GF-D8 (cell line): ENCODE data around the gene SLC9A3.

Experiments used
- DNase-seq: peaks from one replicate; lab custom pipeline; 2025; lab: John Stamatoyannopoulos, UW

SLC9A3 gene

DNA sequence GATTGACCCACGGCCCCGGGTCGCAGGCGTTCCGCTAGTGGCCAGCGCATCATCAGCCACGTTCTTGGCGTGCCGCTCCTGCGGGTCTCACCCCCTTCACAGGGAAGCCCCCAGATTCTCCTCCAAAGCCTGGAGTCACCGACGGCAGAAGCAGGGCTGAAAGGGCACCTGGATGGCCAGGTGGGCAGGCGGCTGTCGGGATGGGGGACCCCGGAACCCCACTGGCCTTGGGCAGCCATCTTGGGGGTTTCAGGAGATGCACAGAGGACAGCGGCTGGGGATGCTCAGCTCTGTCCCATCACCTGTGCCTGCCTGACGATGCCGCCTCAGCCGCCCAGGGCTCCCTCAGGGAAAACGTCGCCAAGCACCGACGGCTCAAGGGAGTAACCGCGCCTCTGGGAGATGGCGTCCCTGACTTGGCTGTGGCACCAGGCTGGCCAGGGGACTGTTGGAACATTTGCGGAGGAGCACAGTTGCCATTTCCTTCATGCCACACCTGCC is 14.1 kb upstream of the SLC9A3 start:
- no peak for DNase-seq

DNA sequence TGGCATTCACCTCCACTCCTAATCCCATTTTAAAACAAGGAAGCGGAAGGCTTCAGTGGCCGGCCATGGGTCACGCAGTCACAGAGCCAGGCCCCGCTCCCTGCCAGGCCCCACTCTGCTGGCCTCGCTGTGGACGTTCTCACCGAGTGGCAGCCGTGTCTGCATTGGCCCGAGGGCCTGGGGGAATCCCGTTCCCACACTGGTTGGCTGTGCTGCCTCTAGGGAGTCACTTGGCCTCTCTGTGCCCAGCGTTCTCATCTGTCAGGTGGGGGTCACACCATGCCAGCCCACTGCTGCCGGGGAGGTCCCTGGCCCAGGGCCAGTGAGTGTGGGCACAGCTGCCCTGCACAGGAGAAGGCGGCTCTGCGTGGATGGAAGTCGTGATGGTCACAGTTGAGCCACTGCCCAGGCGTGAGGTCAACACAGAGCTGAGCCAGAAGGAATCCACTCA is 13.4 kb upstream of the SLC9A3 start:
- DNase-seq: no peak

DNA sequence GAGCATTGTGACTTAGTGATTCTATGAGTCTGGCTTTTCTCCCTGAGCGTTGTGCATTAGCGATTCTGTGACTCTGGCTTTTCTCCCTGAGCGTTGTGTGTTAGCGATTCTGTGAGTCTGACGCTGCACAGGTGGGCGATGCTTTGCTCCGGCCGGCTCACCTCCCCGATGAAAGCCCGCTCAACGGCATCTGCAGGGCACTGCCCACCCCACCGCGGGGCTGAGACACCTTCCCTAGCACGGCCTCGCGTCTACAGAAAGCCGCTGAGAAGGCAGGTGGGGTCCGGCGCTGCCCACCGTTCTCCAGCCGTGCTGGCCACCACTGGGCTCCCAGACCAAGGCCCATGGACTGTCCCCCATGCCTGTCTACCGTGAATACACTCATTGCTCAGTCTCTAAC is 12.8 kb upstream of the SLC9A3 start:
- DNase-seq: no peak

DNA sequence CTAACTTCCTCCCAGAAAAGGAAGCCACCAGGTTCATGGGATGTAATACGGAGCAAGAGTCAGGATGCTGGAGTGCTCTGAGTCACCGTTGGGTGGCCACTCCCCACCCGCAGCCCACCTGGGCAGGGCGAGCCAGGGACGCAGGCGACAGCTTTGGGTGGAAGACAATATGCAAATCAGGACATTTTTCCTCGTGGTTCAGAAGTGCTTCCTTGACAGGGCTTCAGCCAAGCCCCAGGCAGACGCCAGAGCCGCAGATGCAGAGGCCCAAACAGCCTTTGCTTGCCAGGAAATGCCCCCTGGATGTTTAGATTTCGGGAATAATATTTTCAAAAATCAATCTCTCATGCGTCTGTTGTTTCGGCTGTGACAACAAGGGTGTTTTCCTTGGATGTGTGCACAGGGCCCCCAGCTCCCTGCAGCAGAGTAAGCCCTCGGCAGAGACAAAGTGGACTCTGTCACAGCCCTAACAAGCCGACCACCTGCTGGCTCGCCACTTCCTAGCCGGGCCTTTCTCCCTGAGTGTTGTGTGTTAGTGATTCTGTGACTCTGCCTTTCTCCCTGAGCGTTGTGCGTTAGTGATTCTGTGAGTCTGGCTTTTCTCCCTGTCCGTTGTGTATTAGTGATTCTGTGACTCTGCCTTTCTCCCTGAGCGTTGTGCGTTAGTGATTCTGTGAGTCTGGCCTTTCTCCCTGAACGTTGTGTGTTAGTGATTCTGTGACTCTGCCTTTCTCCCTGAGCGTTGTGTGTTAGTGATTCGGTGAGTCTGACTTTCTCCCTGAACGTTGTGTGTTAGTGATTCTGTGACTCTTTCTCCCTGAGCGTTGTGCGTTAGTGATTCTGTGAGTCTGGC is 11.8 kb upstream of the SLC9A3 start:
- no peak for DNase-seq

DNA sequence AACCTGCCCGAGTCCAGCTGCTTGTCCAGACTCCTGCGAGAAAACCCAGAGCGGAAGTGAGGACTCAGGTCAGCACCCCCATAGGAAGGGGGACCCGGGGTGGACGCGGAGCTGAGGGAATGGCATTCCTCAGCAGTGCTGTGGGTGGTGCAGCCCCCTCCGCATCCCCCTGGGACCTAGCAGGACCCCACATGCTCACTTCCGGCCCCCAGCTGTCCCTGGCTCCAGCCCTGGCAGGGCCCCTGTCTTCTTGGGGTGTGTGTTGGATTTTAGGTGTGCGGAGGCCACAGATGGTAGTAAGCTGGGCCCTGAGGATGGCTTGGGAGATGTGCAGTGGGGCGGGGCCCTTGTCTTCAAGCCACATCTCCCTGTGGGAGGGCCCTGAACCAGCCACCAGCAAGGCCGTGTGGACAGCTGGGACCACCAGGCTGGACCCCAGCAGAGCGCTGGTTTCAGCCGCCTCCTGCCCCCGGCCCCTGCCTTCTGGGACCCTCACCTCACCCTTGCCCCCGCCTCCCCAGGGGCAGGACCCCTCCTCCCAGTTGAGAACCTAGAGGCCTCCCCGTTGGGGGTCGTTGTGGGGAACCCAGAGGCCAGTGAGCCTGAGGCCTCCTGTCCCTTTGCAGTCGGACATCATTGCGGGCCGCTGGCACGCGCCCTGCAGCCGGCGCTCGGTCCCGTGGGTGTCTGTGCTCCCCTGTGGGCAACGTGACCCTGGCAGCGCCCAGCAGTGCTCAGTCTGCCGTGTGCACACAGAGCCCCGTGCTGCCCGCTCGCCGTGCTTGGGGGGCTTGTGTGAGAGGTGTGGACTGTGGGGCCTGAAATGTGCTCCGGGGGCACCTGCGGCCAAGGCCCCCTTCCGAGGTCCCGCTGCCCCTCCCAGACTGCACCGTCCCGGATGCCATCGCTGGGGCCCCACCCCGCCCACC is 10.8 kb upstream of the SLC9A3 start:
- no peak for DNase-seq

DNA sequence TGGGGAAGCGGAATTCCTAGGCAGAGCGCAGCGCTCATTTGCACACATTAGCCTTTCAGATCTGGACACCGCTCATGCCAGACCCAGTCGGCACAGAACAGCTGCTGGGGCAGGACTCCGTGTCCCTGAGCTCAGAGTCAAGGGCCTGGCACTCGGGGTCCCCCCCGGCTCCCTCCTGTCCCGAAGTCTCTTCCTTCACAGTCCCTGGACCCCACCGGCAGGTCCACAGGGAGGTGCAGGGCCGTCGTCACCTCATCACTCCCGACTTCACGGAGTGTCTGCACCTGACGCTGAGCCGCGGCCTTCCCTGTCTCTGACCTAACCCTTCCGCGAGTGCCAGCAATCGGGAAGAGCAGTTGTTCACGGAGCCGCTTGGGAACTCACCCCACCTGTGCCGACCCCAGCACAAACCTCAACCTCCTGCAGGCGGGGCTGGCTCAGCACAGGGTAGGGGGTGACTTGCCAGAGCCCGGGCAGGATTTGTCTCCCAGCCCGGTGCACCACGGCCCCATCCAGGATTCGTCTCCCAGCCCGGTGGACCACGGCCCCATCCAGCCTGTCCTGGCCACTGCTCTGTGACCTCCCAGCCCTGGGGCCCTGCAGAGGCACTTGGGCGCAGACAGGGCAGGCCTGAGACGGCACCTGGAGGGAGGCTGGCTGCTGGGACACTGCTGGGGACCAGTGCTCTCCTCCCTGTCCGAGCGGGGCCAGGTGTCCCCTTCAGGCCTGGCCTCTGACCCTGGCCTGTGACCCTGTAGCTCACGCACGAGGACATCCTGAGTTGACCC is 9.9 kb upstream of the SLC9A3 start:
- DNase-seq: no peak

DNA sequence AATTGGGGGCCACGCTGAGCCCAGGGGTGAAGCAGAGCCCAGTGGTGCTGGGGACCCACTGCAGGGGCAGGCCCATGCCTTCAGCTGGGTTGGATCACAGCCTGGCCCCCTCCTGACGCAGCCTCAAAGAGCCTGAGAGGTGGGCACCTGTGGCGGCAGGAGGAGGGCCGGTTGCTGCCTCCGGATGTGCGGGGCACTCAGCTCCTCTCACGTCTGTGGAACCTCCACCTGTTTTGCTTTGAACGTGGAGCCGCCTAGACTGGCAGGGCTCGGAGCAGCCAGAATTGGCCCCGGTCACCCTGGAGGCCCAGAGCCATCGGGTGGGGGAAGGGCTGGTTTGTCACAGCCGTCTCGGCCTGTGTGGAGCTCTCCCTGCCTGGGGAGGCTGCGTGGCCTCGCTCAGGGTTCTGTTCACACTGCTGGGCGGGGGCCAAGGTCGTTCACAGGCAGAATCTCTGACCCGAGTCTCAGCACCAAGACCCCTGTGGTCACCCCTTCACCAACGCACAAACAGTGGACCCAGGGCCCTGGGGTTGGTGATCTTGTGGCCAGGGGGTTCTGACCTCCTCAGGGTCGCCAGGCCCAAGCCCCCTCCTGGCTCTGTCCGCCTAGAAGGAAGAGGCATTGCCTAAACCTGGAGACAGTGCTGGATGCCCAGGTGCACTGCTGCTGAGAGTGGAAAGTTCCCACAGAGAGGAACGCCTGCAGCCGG is 9.2 kb upstream of the SLC9A3 start:
- no peak for DNase-seq

DNA sequence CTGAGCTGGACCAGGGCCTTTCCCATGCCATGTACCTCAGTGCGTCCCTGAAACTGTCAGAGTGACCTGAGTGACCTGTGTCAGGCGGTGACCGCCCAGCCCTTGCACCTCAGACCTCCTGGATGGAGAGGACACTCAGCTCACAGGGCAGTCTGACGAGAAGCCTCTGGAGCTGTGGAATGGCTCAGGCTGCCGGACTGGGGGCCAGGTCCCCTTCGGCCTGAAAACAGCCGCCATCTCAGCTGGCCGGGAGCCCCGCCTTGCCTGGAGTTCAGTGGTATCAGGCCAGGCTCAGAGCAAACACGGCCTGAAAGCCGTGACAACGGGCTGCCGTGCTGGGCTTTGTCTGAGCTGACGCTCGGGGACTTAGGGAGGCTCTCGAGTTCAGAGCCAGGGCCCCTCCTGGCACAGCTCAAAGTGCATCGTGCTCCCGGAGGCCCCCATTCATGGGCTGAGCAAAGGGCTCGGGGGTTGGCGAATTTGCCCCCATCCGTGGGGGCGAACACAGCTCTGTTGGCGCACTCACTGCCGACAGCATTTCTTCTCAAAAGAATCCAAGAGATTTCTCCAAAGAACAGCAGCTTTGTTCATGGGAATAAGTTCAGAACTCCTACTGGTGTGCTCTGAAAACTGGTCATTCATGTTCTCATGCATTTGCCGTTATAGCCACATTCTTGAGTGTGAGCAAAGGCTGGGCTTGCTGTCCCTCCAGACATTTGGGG is 8.4 kb upstream of the SLC9A3 start:
- DNase-seq: no peak

DNA sequence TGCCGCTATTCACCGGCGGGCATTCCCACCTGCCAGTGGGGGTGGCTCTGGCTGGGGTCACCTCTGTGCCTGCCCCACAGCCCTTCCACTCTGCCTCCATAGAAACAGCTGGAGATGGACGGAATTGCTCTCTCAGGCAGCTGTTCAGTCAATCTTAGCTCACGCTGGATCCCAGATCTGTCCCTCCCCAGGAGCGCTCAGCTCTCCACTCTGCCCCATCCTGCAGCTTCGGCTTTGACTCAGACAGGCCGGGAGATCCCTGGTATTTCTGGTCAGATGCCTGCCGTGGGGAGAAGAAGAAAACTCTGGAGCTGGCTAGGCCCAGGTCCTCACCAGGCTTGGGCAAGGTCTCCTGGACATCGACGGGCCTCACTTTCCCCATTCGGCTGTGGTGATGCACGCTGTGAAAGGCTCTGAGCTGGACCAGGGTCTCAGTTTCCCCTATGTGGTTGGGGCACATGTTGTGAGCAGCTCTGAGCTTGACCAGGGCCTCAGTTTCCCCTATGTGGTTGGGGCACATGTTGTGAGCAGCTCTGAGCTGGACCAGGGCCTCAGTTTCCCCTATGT is 7.6 kb upstream of the SLC9A3 start:
- DNase-seq: no peak

DNA sequence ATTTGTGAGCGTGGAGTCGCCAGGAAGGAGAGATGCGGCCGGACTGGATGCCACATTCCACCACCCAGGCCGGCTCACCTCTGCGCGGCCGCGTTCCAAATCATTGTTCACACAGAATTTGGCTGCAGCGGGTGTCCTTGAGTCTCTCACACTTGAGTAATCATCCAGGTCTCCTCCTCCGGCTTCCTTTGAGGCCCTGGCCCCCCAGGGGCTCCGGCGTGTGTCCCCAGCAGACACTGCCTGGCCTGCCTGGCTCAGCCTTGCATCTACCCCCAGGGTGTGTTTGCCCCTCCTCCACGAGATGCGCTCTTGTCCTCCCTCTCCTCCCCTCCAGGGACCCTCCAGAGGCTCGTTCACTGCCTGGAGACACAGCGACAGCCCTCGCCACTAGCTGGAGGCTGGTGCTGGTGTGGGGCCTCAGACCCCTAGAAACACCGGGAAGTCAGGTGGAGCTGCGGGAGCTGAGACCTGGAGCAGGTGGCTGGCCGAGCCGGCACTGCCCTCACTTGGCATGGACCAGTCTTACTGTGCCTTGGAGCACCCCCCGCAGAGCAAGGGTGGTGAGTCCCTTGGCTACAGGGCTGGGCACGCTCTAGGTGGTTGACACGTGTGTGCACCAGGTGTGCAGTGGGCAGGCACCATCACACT is 7.0 kb upstream of the SLC9A3 start:
- DNase-seq: no peak

DNA sequence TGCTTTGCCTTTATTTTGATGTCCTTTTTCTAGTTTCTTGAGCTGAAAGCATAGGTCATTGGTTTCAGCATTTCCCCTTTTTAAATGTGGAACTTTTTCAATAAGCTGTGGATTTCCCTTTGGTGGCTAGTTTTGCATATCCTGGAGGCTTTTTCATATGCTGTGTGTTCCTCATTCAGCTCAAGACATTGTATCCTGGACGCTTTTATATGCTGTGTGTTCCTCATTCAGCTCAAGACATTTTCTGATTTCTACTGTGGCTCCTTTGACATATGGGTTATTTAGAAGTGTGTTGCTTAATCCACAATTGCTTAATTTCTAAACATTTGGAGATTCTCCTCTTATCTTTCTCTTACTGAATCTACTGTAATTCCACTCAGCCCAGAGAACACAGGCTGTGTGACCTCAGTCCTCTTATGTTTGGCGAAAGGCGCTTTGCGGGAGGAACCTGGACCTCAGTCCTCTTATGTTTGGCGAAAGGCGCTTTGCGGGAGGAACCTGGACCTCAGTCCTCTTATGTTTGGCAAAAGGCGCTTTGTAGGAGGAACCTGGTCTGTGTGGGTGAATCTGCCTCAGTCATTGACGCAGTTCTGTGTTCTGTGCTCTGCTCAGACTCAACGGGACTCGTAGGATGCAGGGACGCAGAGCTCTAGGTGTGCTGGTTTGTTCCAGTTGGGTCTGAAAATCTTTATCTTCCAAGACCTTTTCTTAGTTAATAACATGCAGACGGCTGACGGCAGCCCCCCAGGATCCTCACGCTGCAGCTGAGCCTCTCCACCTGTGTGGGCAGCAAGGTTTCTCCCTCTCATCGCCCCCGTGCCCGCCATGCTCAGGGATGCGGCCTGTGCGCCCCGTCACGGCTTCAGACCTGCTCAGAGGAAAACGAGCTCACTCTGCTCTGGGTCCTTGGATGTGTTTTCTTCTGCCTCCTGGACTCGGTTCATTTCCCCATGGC is 6.0 kb upstream of the SLC9A3 start:
- peak; percentile 84 for DNase-seq

DNA sequence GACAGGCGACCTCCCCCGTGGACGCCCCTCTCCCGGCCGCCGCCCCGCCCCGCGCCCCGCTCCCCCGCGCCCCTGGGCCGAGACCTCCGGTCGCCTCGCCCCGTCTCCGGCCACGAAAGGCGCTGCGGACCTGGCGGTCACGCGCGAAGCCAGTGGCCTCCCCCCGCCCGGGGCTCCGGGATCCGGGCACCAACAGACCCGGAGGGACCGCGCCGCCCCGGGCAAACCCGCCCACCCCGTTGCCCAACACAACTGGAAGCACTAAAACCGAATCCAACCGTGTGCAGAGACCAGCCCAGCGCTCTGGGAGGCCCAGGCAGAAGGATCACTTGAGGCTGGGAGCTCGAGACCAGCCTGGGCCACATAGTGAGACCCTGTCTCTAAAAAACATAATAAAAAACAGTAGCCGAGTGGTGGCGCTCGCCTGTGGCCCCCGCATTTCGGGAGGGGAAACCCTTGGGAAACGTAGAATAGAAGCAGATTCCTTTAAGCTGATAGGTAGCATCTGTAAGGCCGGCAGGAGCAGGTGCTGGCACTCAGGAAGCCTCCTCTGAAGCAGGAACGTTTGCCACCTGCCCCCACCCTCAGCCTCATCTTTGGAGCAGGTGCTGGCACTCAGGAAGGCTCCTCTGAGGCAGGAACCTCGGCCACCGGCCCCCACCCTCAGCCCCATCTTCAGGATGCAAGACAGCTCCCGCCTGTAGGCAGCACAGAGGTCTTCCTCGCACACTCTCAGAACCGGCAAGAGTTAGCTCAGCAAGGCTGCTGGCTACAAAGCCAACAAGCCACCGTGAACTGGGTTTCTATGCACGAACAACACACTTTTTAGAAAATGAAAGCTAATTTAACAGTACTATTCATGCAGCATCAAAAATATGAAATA is 4.6 kb upstream of the SLC9A3 start:
- DNase-seq: no peak

DNA sequence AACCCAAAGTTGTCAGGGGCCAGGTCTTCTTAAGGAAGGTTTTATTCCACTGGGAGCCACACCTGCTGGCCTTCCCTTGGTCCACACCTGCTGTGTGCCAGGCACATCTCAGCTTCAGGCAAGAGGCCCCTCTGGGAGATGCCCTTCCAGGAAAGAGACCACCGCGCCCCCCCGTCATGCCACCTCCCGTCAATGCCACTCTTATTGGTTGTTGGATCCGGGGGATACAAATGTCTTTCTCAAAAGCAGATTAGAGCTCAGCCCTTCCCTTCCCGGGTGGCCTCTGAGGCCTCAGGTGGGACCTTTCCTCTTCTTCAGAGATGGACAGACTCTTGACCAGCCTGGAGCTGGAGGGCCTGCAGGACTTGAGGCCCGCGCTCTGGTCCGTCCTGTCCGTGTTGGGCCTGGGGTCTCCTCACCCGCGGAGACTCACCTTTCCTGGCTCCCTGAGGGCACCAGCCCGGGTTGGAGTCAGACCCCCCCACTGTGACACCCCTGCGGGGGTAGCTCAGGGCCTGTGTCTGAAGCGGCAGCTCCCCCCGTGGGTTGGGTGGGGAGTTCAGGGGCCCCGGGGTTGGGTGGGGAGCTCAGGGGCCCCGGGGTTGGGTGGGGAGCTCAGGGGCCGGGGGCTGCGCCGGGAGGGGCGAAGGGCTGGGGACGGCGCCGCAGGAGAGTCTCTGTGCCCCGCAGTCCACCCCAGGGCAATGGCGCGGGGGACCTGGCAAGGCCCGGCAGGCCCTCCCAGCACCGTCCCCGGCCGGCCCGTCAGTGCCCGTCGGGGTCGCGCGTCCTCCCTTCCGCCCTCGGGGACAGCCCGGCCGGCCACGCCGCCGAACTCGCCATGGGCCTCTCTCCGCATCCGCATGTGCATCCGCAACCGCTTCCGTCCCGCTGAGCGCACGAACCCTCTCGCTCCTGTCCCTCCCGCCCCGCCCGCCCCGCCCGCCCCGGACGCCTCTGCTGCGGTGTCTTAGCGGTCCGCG is 3.7 kb upstream of the SLC9A3 start:
- DNase-seq: no peak

DNA sequence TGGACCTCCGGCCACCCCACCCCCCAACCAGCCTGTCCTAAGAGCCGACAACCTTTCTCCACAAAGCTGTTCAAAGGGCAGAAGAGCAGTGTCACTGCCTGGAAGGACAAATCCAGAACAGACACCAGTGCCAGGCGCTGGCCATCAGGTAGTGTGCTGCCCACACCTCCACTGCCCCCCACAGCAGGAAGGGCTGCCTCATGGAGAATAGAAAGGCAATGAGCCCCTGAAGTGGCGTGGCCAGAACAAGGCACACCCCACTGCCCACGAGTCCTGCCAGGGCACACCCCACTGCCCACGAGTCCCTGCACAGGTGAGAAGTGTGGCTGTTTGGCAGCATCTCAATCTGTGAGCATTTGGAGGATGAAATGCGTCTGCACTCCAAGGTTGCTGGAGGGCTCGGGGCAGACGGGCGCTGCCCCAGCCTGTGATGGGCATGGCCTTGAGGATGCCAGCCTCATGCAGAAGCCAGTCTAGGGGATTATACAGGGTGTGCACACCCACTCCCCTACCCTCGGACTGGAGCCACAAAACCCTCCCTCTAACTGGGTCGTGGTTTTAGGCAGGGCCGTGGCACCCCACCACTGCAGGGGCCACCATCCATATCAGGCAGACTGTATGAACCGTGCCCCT is 2.3 kb upstream of the SLC9A3 start:
- no peak for DNase-seq

DNA sequence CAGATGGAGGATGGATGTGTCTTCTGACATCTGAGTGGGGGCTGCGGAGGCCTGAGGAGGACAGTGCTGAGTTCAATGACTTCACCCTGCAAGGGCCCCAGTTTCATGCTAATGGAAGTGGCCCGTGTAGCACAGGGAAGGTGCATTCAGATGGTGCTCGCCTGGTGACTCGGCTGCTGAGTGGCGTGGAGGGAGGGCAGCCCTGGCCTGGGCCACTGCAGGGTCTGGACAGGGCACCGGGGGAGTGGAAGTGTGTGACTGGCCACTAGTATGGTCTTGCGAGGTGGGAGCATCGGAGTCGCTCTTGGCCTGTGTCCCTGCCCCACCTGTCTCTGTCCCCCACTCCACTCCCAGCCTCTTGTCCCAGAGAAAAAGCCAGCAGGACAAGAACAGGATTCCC is 1.7 kb upstream of the SLC9A3 start:
- no peak for DNase-seq
